ENCODE data around the gene SEMA4D.

DNA sequence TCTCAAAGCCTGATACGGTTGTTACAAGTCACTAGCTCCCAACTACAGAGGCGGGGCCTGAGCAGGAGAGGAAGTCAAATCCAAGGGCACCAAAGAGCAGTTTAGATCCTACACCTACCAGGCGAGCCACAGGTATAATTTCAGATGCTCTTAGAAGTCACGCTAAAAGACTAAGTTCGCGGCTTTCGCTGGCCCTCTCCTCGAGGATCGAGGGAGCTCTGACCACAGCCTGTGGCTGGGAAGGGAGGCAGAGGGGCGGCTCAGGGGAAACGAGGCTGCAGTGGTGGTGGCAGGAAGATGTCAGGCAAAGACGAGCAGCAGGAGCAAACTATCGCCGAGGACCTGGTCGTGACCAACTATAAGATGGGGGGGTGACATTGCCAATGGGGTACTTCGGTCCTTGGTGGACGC lies 48.6 kb downstream of the SEMA4D start:
- TF ChIP-seq SPI1 (IDR thresholded peaks at IDR 0.05; ENCODE audit: borderline replicate concordance, low read depth) (peak; percentile 41; the same call in 1 of the 2 replicates), POLR2AphosphoS5 (IDR thresholded peaks at IDR 0.05; ENCODE audit: low read depth) (no peak)
- TF ChIP-seq, protein P1, sequence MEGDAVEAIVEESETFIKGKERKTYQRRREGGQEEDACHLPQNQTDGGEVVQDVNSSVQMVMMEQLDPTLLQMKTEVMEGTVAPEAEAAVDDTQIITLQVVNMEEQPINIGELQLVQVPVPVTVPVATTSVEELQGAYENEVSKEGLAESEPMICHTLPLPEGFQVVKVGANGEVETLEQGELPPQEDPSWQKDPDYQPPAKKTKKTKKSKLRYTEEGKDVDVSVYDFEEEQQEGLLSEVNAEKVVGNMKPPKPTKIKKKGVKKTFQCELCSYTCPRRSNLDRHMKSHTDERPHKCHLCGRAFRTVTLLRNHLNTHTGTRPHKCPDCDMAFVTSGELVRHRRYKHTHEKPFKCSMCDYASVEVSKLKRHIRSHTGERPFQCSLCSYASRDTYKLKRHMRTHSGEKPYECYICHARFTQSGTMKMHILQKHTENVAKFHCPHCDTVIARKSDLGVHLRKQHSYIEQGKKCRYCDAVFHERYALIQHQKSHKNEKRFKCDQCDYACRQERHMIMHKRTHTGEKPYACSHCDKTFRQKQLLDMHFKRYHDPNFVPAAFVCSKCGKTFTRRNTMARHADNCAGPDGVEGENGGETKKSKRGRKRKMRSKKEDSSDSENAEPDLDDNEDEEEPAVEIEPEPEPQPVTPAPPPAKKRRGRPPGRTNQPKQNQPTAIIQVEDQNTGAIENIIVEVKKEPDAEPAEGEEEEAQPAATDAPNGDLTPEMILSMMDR (IDR thresholded peaks at IDR 0.05; ENCODE audit: insufficient read depth, low read length), result no peak

Measured in HL-60 (cell line).